Measurements from ENCODE around the gene REV3L. TPM values are rescaled to one million over a fixed set of nuclear protein-coding genes. Genes with fewer than 3 reads are reported as not detected.

REV3L gene
- total RNA-seq, 1 experiment from 2014 or later = 25.3 TPM

DNA sequence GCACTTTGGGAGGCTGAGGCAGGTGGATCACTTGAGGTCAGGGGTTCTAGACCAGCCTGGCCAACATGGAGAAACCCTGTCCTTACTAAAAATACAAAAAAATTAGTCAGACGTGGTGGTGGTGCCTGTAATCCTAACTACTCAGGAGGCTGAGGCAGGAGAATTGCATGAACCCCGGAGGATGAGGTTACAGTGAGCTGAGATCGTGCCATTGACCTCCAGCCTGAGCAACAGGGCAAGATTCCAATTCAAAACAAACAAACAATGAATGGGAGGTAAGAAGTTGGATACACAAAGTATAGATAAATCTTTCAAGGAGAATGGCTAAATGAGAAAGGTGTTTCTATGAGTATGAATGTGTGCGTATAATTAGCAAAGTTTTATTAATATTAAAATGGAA, 75.3 kb downstream of the REV3L start:
- H3K9me3 ChIP-seq (ENCODE audit: low read length) = no peaks in the 10 kb centered on the region
- H3K4me3 ChIP-seq (ENCODE audit: low read length) = no peak overlapping the region
- H2AFZ ChIP-seq (ENCODE audit: low read length) = no peak overlapping the region
- no peaks in the 10 kb centered on the region for H3K4me1 ChIP-seq (ENCODE audit: insufficient read depth, low read length)
- ChIA-PET POLR2A (ENCODE audit: unreplicated experiment) (no interaction called here), CTCF (no interaction called here)
- TF ChIP-seq EZH2phosphoT487 (IDR thresholded peaks at IDR 0.05; ENCODE audit: borderline replicate concordance, low read length) (no peak), EZH2 (IDR thresholded peaks at IDR 0.05; ENCODE audit: low read length, unreplicated experiment) (no peak), CTCF (conservative IDR thresholded peaks at IDR 0.05; ENCODE audit: low read depth, low read length) (no peak)
- no peaks in the 10 kb centered on the region for H3K79me2 ChIP-seq (ENCODE audit: low read length)
- no peaks in the 10 kb centered on the region for H3K9me2 ChIP-seq (replicated peaks; ENCODE audit: low read length)
- BruUV-seq (replicated peaks) = no TSS peak
- no peaks in the 10 kb centered on the region for H3K27me3 ChIP-seq (ENCODE audit: low read length)
- no peak overlapping the region for H3K4me2 ChIP-seq (ENCODE audit: low read length)
- ATAC-seq = no peak
- H3K36me3 ChIP-seq (ENCODE audit: low read depth, low read length) = peaks cover 15% of the 10 kb centered on the region
- no peaks in the 10 kb centered on the region for H4K20me1 ChIP-seq (ENCODE audit: low read length)
- H3K27ac ChIP-seq (ENCODE audit: low read length) = no peak overlapping the region
- intact Hi-C loops (cut with micrococcal nuclease) = no loop called here
- H3K9ac ChIP-seq (ENCODE audit: low read length) = no peak overlapping the region
- H3F3A ChIP-seq (ENCODE audit: low read length, unreplicated experiment) = no peaks in the 10 kb centered on the region
- no peak for DNase-seq

DNA sequence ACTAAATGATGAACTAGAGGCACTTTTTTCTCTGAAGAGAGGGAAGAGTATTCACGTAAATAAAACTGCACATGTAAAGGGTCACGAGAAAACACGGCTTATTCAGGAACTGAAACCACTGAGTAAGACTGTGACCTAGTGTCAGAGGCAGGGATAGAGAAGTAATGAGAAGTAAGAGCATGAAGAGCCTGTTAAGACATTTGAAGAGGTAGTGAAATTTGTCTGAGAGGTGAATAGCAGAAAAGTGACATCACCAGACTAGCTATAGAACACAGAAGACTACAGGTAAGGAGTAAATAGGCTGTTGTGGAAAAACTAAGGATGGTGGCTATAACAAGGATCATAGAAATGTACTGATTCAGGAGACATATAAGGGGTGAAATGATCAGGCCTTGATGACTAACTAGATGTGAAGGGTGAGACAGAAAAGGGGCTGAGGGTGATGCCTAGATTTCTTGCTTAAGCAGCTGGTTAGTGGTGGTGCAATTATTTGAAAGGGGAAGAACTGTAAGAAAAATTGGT, 76.8 kb downstream of the REV3L start:
- Histone ChIP-seq H3K9me2 (replicated peaks; ENCODE audit: low read length) (no peaks in the 10 kb centered on the region), H3K36me3 (ENCODE audit: low read depth, low read length) (peaks cover 15% of the 10 kb centered on the region), H4K20me1 (ENCODE audit: low read length) (no peaks in the 10 kb centered on the region), H3K9me3 (ENCODE audit: low read length) (no peaks in the 10 kb centered on the region), H3K27ac (ENCODE audit: low read length) (no peak overlapping the region), H3K4me2 (ENCODE audit: low read length) (no peak overlapping the region), H2AFZ (ENCODE audit: low read length) (no peak overlapping the region), H3K79me2 (ENCODE audit: low read length) (no peaks in the 10 kb centered on the region), H3K4me1 (ENCODE audit: insufficient read depth, low read length) (no peaks in the 10 kb centered on the region), H3K9ac (ENCODE audit: low read length) (no peak overlapping the region), H3K27me3 (ENCODE audit: low read length) (no peaks in the 10 kb centered on the region), H3K4me3 (ENCODE audit: low read length) (no peak overlapping the region), H3F3A (ENCODE audit: low read length, unreplicated experiment) (no peaks in the 10 kb centered on the region)
- no peak for DNase-seq
- intact Hi-C loops (cut with micrococcal nuclease) = no loop called here
- TF ChIP-seq EZH2phosphoT487 (IDR thresholded peaks at IDR 0.05; ENCODE audit: borderline replicate concordance, low read length) = no peak
- no peak for TF ChIP-seq CTCF (conservative IDR thresholded peaks at IDR 0.05; ENCODE audit: low read depth, low read length)
- TF ChIP-seq EZH2 (IDR thresholded peaks at IDR 0.05; ENCODE audit: low read length, unreplicated experiment) = no peak
- no TSS peak for BruUV-seq (replicated peaks)
- ChIA-PET POLR2A (ENCODE audit: unreplicated experiment) (no interaction called here), CTCF (no interaction called here)
- no peak for ATAC-seq

- H3K4me3 ChIP-seq (ENCODE audit: low read length) = no peak overlapping the region
These were observed 79.6 kb downstream of the REV3L start for GRCh38 chr6:111403388-111403787.

More at GRCh38 chr6:111403388-111403787, 79.6 kb downstream of the REV3L start:
- no peak overlapping the region for H3K9ac ChIP-seq (ENCODE audit: low read length)
- no peaks in the 10 kb centered on the region for H4K20me1 ChIP-seq (ENCODE audit: low read length)
- H3K79me2 ChIP-seq (ENCODE audit: low read length) = no peaks in the 10 kb centered on the region
- TF ChIP-seq CTCF (conservative IDR thresholded peaks at IDR 0.05; ENCODE audit: low read depth, low read length) = no peak
- ChIA-PET CTCF (no interaction called here), POLR2A (ENCODE audit: unreplicated experiment) (no interaction called here)
- no TSS peak for BruUV-seq (replicated peaks)
- H2AFZ ChIP-seq (ENCODE audit: low read length) = no peak overlapping the region
- no peaks in the 10 kb centered on the region for H3F3A ChIP-seq (ENCODE audit: low read length, unreplicated experiment)
- H3K9me2 ChIP-seq (replicated peaks; ENCODE audit: low read length) = no peaks in the 10 kb centered on the region
- H3K9me3 ChIP-seq (ENCODE audit: low read length) = no peaks in the 10 kb centered on the region
- ATAC-seq (no peak), DNase-seq (no peak)
- no peak overlapping the region for H3K27ac ChIP-seq (ENCODE audit: low read length)
- no peaks in the 10 kb centered on the region for H3K4me1 ChIP-seq (ENCODE audit: insufficient read depth, low read length)
- intact Hi-C loops (cut with micrococcal nuclease) = no loop called here
- H3K4me2 ChIP-seq (ENCODE audit: low read length) = no peak overlapping the region
- H3K36me3 ChIP-seq (ENCODE audit: low read depth, low read length) = peaks cover 15% of the 10 kb centered on the region
- no peaks in the 10 kb centered on the region for H3K27me3 ChIP-seq (ENCODE audit: low read length)

All from PC-3 (cell line).